ENCODE measurements around the gene ZFPL1.

- TF ChIP-seq CTCF (conservative IDR thresholded peaks at IDR 0.05), result no peak
- TF ChIP-seq ZFX (IDR thresholded peaks at IDR 0.05), result no peak
Observed at GRCh38 chr11:65087216-65087615, 3.2 kb downstream of the ZFPL1 start.

Measured in C4-2B (cell line).